Activated CD8-positive, alpha-beta memory T cell treated with anti-CD3 and anti-CD28 coated beads for 4 hours (primary cell): ENCODE data around the gene ELK3.

ENCODE experiments used
- DNase-seq, 2 donors: peaks; one replicate each; pipeline ENCODE4 v3.0.0-alpha.2; 2020; ENCODE audit warnings: low read depth in 2 of 2

The ELK3 gene

GRCh38 chr12:96235484-96235826 lies 41.3 kb downstream of the ELK3 start:
- DNase-seq, result no peak

DNA sequence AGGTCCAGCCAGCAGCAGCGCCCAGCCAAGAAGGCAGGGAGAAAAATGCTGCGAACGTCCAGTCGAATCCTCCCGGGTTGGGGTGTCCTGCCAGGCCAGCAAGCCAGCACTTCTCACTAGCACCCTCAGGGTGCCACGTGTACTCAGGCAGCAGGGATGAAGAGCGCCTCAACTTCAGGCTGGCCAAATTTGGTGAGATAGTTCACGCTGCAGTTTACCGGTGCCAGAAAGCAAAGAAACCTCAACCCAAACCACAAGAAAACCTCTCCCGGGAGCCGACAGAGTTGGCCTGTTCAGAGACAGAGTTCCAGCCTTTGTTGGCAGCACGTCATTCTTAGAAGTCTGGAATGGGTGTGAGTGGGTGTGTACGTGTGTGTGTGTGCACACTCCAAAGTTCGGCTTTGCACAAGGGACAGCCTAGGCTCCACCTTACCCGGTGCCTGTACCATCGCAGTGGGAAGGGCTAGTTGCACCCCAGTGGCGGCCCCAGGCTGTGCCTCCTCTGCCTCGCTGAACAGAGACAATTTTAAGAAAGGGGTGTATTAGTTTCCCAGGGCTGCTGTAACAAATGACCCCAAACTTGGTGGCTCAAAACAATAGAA lies 42.1 kb downstream of the ELK3 start:
- DNase-seq, result no peak

- DNase-seq, result no peak
Observed at GRCh38 chr12:96237035-96237434, 42.9 kb downstream of the ELK3 start.

GRCh38 chr12:96237465-96238077 lies 43.4 kb downstream of the ELK3 start:
- peak; percentile 43 to 51 for DNase-seq

DNA sequence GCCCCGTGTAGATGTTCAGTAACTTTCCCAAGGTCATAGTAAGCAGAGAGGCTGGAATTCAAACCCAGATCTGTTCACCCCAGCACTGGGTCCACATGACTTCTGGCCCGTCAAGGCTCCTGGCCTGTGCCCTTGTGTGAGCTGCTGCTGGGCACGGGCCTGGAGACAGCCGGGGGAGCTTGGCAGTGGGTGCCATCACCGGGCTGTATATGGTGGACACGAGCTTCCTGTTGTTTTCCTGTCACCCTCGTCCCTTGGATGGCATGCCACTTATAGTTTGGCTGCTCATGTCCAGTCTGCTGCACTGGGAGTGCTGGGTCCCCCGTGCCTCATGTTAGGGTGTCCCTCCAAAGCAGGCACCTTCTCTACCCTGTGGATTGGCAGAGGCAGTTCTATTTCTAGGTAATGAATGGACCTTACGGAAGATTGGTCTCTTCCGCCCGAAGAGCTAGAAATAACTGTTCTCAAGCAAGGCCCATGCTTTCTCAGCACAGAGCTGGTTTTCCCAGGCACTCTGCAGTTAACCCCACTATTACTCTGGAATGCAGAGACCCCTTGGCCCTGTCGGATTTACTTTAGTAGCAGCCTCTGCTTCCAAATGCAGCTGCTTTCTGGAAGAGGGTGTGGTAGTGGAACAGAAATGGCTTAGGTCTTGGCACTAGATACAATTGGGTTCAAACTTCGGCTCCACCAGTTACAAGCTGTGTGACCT lies 44.3 kb downstream of the ELK3 start:
- DNase-seq, result no peak

DNA sequence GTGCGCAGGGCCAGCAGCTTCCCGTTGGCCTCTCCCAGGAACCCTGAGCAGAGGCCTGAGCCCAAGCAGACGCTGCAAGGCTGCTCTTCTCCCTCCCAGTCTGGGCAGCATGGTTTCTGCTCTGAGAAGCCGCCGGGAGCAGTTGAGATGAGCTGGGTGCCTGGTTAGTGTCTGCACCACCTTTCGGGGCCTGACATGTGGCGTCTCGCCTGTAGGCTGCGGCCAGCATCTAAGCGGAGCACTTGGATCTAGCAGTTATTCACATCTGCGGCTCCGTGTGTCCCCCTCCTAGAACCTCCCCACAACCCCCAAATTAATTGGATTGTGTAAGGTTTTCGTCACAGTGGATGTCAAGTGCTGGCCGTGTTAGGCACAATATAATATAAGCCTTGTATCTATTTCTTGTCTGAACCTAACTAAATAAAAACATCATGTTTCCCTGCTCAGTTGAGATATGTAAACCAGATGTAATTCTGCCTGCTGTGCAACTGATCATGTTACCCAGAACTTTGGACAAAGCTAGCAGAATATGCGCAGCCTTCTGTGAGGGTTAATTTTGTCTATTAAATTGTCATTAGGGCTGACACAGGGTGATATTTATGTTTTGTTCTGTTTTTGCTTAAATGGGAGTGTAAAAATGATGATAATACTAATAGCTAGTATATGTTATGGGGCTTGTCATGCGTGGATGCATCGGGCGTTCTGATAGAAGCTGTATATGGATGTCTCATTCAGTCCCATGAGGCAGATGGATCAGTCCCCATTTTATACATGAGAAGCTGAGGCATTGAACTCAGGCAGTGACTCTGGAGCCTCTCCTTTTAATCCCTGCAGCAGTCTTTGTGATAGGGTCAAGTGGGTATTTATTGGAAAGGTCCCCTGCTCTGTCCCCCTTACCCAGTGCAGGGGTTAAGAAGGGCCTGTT lies 45.8 kb downstream of the ELK3 start:
- no peak for DNase-seq

- no peak for DNase-seq
Observed at GRCh38 chr12:96240656-96241055, 46.5 kb downstream of the ELK3 start.

DNA sequence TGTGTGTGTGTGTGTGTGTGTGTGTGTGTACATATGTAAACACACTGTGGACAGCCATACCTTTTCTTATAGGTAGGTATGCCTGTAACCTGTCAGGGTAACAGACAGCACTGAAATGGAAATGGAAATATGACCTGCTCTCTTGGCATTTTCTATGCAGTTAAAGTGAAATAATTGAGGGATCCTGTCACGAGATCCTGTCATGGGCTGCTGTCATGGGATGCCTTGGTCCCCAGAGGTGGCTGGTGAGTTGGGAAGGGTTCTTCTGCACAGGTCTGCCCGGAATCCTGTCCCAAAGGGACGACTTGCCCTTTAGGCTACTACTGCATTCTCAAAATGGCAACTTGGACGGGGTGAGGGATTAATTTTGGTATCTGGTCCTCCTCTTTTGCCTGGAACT lies 47.3 kb downstream of the ELK3 start:
- no peak for DNase-seq

DNA sequence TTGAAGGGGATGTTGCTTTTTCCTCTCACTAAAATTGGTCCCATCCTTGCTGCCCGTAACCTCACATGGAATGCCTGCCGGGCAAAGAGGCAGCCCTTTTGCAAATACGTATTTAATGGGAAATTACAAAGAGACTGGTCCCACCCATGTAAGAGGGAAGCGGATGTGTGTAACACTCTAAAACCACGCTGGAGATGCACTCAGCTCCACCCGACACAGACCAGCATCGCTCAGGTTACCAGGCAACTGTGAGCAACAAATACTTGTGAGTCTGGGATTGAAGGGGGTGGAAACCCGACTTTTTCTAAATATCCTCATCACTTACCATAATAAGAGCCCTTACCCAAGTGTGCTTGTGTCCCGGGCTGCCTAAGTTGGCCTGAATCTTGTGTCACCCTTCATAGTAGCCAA lies 47.7 kb downstream of the ELK3 start:
- peak; percentile 26 to 44 for DNase-seq

DNA sequence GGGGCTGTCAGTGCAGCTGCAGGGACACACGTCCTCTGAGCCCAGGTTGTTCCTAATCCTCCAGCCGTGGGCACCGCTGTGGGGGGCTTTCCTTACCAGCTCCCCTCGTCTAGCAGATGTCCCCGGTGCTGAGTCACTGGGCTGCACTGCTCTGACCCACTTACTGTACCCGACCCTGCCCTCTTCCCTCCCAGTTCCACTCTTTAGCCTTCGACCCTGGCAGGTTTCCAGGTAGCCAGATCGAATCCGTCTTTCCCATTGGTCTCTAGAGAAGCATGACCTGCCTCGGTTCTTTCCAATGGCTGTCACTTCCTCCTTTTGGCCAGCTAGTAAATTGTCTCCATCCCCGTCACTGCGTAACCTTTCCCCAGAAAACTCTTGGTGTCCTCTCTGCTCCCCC lies 48.4 kb downstream of the ELK3 start:
- no peak for DNase-seq

DNA sequence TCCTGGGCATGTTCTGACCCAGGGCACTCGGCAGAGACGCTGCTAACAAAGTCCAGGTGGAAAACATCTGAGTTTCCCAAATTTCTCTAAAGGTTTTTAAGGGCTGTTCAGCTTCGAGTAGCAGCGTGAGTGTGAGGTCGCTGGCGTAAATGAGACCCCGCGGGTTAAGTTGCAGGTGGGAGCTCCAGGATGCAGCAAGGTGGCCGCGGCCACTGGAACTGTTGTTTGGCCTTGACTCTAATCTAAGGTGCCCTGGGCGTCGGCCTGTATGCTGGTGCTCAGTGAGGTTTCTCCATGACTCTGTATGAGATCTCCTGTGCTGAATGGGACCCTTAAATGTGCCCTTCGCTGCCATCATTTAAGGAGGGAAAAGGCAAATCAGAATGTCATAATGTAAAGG lies 50.7 kb downstream of the ELK3 start:
- no peak for DNase-seq

- no peak for DNase-seq
Observed at GRCh38 chr12:96246926-96247505, 52.8 kb downstream of the ELK3 start.

DNA sequence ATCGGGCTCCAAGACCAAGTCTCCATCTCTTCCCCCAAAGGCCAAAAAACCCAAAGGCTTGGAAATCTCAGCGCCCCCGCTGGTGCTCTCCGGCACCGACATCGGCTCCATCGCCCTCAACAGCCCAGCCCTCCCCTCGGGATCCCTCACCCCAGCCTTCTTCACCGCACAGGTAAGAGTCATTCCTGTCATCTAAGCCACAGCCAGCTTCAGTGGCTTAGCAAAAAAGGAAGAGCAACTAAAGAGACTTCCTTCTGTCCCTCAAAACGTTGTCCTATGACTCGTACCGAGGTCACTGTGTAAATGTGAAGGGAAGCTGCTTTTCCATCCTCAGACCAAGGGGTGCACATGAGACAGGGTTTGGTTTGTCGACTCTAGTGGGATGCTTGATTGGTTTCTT lies 53.4 kb downstream of the ELK3 start:
- no peak for DNase-seq

DNA sequence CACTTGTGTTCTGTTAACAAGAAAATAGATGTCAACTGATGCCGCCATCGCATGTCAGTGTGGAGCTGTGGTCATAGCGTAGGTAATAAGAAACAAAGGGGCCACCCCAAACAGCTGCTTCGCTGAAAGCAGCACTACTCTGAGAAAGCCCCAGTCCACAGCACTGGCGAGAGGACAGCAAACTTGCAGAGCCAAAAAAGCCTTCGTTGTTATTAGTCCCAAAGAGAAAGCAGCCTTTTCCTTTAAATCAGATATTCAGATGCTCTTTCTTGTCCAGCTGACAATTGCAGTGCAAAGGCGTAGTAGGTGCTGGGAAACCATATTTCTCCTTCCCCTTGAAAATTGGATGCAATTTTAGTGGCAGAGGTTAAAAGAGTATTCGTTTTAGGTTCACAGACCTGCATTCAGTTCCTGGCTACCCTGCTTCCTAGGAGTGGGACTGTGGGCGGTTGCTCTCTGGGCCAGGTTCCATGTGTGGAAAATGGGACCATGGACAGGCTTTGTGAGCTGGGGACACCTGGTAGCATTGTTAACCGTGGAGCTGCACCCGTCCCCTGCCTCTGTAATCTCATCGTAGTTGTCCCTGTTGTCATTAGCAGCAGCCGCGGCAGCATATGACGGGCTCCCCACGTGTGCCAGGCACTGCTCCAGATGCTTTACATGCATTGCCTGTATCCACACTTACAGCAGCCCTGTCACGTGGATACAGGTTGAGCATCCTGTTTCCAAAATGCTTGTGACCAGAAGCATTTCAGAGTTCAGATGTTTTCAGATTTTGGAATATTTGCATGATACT lies 54.2 kb downstream of the ELK3 start:
- DNase-seq, result no peak

- no peak for DNase-seq
Observed at GRCh38 chr12:96249196-96250118, 55.3 kb downstream of the ELK3 start.

DNA sequence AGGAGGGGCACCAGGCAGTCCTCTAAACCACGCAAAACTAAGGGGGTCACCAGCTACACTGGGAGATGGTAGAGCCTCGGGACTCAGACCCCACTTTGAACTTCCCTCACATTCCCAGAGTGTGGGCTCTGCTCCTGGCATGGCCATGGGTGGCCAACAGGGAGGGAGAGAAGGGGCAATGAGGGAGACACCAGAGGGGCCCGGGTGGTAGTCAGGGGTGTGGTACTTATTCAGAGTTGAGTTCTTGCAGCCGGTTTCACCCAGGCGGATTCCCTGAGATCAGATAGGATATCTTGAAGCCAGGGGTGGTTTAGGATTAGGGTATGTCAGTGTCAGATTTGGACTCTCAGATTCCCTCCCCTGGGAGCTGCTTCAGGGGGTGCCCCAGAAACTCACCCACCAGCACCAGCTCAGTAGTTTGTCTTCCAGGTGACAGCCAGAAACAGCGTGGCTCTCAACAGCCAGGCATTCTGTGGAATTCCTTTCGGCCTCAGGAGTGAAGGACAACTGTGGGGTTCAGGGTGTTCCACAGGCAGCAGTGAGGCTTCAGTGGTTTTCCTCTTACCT lies 56.0 kb downstream of the ELK3 start:
- DNase-seq, result no peak

DNA sequence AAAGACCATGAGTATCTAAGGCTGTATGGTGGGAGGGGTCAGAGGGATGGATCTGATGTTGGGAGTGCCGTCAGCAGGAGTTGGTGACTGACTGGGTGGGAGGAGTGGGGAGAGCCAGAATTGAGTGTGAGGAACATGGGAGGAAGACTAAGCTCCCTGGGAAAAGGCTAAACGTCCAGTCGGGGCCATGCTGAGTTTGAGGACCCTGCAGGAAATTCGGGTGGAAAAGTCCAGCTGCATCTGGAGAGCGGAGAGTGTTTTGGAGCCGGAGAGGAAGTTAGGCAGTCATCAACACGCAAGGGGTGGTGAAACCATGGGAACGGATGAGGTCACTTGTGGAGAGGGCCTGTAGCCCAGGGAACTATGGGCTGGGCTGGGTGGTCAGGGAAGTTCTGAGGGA lies 60.9 kb downstream of the ELK3 start:
- no peak for DNase-seq

GRCh38 chr12:96256672-96257361 lies 62.6 kb downstream of the ELK3 start:
- DNase-seq, result no peak

GRCh38 chr12:96257550-96258103 lies 63.5 kb downstream of the ELK3 start:
- DNase-seq, result no peak
